ENCODE data around the gene PDE7B.

PDE7B gene

DNA sequence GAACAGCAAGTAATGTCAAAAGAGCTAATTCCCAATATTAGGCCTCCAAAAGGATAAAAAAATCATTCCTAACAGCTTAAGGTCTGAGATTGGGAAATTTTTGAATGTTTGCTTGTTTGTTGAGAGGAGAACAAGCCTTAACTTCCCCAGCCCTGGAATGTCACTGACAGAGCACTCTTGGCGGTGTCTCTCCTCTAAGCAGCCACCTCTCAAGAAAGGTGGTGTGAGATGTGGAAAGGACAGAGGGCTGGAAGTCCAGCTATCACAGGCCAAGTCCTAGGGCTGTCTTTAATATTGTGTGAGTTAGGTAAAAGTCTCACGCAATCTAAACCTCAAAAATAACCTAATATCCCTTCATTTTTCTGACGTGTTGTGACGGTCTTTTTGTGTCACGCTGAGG lies 297.0 kb downstream of the PDE7B start:
- no peaks in the 10 kb centered on the region for H3K79me2 ChIP-seq (ENCODE audit: insufficient read depth, low read length)
- H3K9me3 ChIP-seq (ENCODE audit: insufficient read depth, low read depth, low read length), result no peaks in the 10 kb centered on the region
- no peaks in the 10 kb centered on the region for H3K27me3 ChIP-seq (ENCODE audit: insufficient read depth, low read length, poor library complexity, severe bottlenecking)
- no peaks in the 10 kb centered on the region for H3F3A ChIP-seq (ENCODE audit: low read depth)
- H3K4me3 ChIP-seq (ENCODE audit: low read length, poor library complexity, severe bottlenecking), result no peak overlapping the region
- H3K4me2 ChIP-seq (ENCODE audit: low read depth, low read length, poor library complexity, severe bottlenecking), result no peak overlapping the region
- H3K4me1 ChIP-seq (ENCODE audit: insufficient read depth, low read length, poor library complexity, severe bottlenecking), result peaks cover 7% of the 10 kb centered on the region
- H3K9ac ChIP-seq (ENCODE audit: low read depth, low read length, poor library complexity, severe bottlenecking), result no peak overlapping the region
- no peak overlapping the region for H2AFZ ChIP-seq (ENCODE audit: low read length)
- H3K9me2 ChIP-seq (replicated peaks; ENCODE audit: low read depth, low read length), result no peaks in the 10 kb centered on the region
- TF ChIP-seq CTCF (conservative IDR thresholded peaks at IDR 0.05; ENCODE audit: low read length) (no peak), EZH2phosphoT487 (IDR thresholded peaks at IDR 0.05; ENCODE audit: borderline replicate concordance) (no peak)
- H4K20me1 ChIP-seq (ENCODE audit: insufficient read depth, low read length, poor library complexity, severe bottlenecking), result no peaks in the 10 kb centered on the region
- no peaks in the 10 kb centered on the region for H3K36me3 ChIP-seq (ENCODE audit: insufficient read depth, low read length)

DNA sequence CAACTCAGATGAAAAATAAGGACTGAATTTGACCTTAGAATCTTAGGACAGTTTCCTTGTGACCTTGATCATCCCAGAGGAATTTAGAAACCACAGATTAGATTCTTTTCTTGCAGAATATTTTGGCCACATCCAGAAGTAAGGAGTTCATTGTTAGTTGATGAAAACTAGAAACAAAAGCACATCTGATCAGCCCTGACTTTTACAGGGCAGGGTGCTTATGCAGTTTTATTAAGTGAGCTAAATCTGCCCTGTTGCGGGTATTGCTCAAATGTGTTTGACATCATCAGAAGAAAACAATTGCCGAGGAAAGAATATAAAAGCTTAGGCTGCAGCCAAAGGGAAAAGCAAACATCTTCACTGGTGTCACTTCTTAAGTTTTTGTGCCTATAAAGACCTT lies 297.8 kb downstream of the PDE7B start:
- Histone ChIP-seq H3F3A (ENCODE audit: low read depth) (no peaks in the 10 kb centered on the region), H3K4me2 (ENCODE audit: low read depth, low read length, poor library complexity, severe bottlenecking) (no peak overlapping the region), H2AFZ (ENCODE audit: low read length) (no peak overlapping the region), H3K4me1 (ENCODE audit: insufficient read depth, low read length, poor library complexity, severe bottlenecking) (peaks cover 7% of the 10 kb centered on the region), H3K9ac (ENCODE audit: low read depth, low read length, poor library complexity, severe bottlenecking) (no peak overlapping the region), H4K20me1 (ENCODE audit: insufficient read depth, low read length, poor library complexity, severe bottlenecking) (no peaks in the 10 kb centered on the region), H3K4me3 (ENCODE audit: low read length, poor library complexity, severe bottlenecking) (no peak overlapping the region), H3K9me3 (ENCODE audit: insufficient read depth, low read depth, low read length) (no peaks in the 10 kb centered on the region), H3K36me3 (ENCODE audit: insufficient read depth, low read length) (no peaks in the 10 kb centered on the region), H3K27me3 (ENCODE audit: insufficient read depth, low read length, poor library complexity, severe bottlenecking) (no peaks in the 10 kb centered on the region), H3K79me2 (ENCODE audit: insufficient read depth, low read length) (no peaks in the 10 kb centered on the region), H3K9me2 (replicated peaks; ENCODE audit: low read depth, low read length) (no peaks in the 10 kb centered on the region)
- TF ChIP-seq CTCF (conservative IDR thresholded peaks at IDR 0.05; ENCODE audit: low read length), result no peak

DNA sequence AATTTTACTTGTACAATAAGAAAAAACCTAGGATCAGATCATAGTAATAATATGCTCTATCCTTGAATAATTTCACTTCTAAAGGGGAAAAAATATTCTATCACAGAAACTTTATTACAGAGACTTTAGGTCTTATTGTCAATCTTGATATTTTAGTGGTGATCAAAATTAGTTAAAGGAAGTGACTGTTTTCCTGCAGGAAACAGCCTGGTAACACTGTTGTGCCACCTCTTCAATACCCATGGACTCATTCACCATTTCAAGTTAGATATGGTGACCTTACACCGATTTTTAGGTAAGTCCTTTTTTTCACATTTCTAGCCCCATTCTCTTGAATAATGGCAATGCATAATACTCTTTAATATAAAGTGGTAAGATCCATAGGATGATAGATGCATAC lies 299.5 kb downstream of the PDE7B start:
- no peak overlapping the region for H3K4me2 ChIP-seq (ENCODE audit: low read depth, low read length, poor library complexity, severe bottlenecking)
- no peaks in the 10 kb centered on the region for H3K79me2 ChIP-seq (ENCODE audit: insufficient read depth, low read length)
- TF ChIP-seq CTCF (conservative IDR thresholded peaks at IDR 0.05; ENCODE audit: low read length) (no peak), EZH2phosphoT487 (IDR thresholded peaks at IDR 0.05; ENCODE audit: borderline replicate concordance) (no peak)
- no peaks in the 10 kb centered on the region for H3K27me3 ChIP-seq (ENCODE audit: insufficient read depth, low read length, poor library complexity, severe bottlenecking)
- H3K36me3 ChIP-seq (ENCODE audit: insufficient read depth, low read length), result no peaks in the 10 kb centered on the region
- H3K9me3 ChIP-seq (ENCODE audit: insufficient read depth, low read depth, low read length), result no peaks in the 10 kb centered on the region
- no peak overlapping the region for H3K9ac ChIP-seq (ENCODE audit: low read depth, low read length, poor library complexity, severe bottlenecking)
- peaks cover 7% of the 10 kb centered on the region for H3K4me1 ChIP-seq (ENCODE audit: insufficient read depth, low read length, poor library complexity, severe bottlenecking)
- H3F3A ChIP-seq (ENCODE audit: low read depth), result no peaks in the 10 kb centered on the region
- H2AFZ ChIP-seq (ENCODE audit: low read length), result no peak overlapping the region
- H3K9me2 ChIP-seq (replicated peaks; ENCODE audit: low read depth, low read length), result no peaks in the 10 kb centered on the region
- H4K20me1 ChIP-seq (ENCODE audit: insufficient read depth, low read length, poor library complexity, severe bottlenecking), result no peaks in the 10 kb centered on the region
- H3K4me3 ChIP-seq (ENCODE audit: low read length, poor library complexity, severe bottlenecking), result no peak overlapping the region
